HepG2 (cell line): ENCODE measurements around the gene PYGB. TPM values are rescaled to one million over a fixed set of nuclear protein-coding genes. Genes with fewer than 3 reads are reported as not detected.
A peak's percentile ranks its signal among the peaks of the same experiment; 100 is the strongest.
"Not testable (repeated sequence)": the region's sequence is repeated elsewhere in the genome, so short reads cannot be mapped to it uniquely, and the experiment has no call there.

ENCODE experiments used
- ATAC-seq: fragments of 200-7000 bp; cut with Tn5 transposase; 3 replicates; pipeline ENCODE4 v1.9.1; 2020; ENCODE audit warnings: mild to moderate bottlenecking, moderate library complexity
- BruUV-seq: library from RNA; stranded (reverse); fragments of 400-500 nt; replicated peaks from 2 replicates; lab custom pipeline; 2021; lab: Mats Ljungman, UMichigan
- CTCF ChIA-PET: fragments of 300-600 bp; formaldehyde crosslinking; extraction: SDS; loops from one replicate; lab custom pipeline; 2021; ENCODE audit warnings: low total read pairs, inconsistent platforms, low intra/inter-chr PET ratio; lab: Yijun Ruan, JAX
- POLR2A ChIA-PET: fragments of 350-600 bp; sonication (Branson Sonifier 250); formaldehyde crosslinking; loops from one replicate; lab custom pipeline; 2020; ENCODE audit warnings: antibody characterized with exemption, inconsistent platforms; lab: Yijun Ruan, JAX
- DNase-seq: peaks from one replicate; pipeline ENCODE4 v3.0.0-alpha.2; 2015; ENCODE audit warnings: low spot score
- FAIRE-seq: peaks from 3 replicates; lab custom pipeline; 2011; peaks lifted over from hg19 to GRCh38; lab: Jason Lieb, UNC
- H2AFZ ChIP-seq: one replicate; pipeline ENCODE4 v1.6.1; 2011; ENCODE audit warnings: low read length, inconsistent platforms
- H3K27ac ChIP-seq: fragments of 300-600 bp; 3 replicates; pipeline ENCODE4 v1.8.0; 2011; ENCODE audit warnings: mixed run types, mild to moderate bottlenecking, mixed read lengths, low read length, inconsistent platforms; ENCODE audit not compliant: insufficient read depth; ENCODE audit errors: extremely low read length
- H3K27me3 ChIP-seq, 2 experiments: fragments of 200-600 bp in 1 of 2; 2 replicates in 1 of 2; 3 replicates in 1 of 2; pipeline versions ENCODE4 v1.6.0 to v1.8.0; 2011; ENCODE audit warnings: low read length in 2 of 2, mild to moderate bottlenecking in 2 of 2, moderate library complexity in 2 of 2, inconsistent platforms in 1 of 2; ENCODE audit not compliant: insufficient read depth in 2 of 2, control insufficient read depth in 1 of 2
- H3K36me3 ChIP-seq, 2 experiments: fragments of 200-600 bp in 1 of 2; replicated peaks in 1 of 2; 2 replicates in 1 of 2; 3 replicates in 1 of 2; pipeline versions ENCODE4 v1.5.1 to v1.8.0; 2011; ENCODE audit warnings: low read length in 2 of 2, inconsistent platforms in 1 of 2; ENCODE audit not compliant: insufficient read depth in 2 of 2, control insufficient read depth in 1 of 2
- H3K4me1 ChIP-seq: 2 replicates; pipeline ENCODE4 v1.5.1; 2012; ENCODE audit warnings: low read length, inconsistent platforms; ENCODE audit not compliant: insufficient read depth
- H3K4me2 ChIP-seq: 2 replicates; pipeline ENCODE4 v1.6.0; 2011; ENCODE audit warnings: low read depth, low read length, inconsistent platforms
- H3K4me3 ChIP-seq, 3 experiments: fragments of 200-600 bp in 1 of 3; sonication (generic), shearing (Covaris generic) in 1 of 3; replicated peaks in 1 of 3; 2 replicates each; pipeline ENCODE4 v1.5.1; 2011 to 2016; ENCODE audit warnings: low read length in 3 of 3, inconsistent platforms in 2 of 3, low read depth in 2 of 3, mild to moderate bottlenecking in 2 of 3, control low read depth in 1 of 3, mixed read lengths in 1 of 3; ENCODE audit not compliant: insufficient read depth in 1 of 3
- H3K79me2 ChIP-seq: one replicate; pipeline ENCODE4 v1.6.1; 2011; ENCODE audit warnings: low read length, inconsistent platforms; ENCODE audit not compliant: insufficient read depth
- H3K9ac ChIP-seq: 2 replicates; pipeline ENCODE4 v1.6.0; 2011; ENCODE audit warnings: mild to moderate bottlenecking, low read depth, low read length, inconsistent platforms; ENCODE audit not compliant: insufficient read depth
- H3K9me3 ChIP-seq: 2 replicates; pipeline ENCODE4 v1.5.1; 2012; ENCODE audit warnings: mild to moderate bottlenecking, low read length
- H4K20me1 ChIP-seq: 2 replicates; pipeline ENCODE4 v1.6.0; 2011; ENCODE audit warnings: inconsistent platforms, mild to moderate bottlenecking, low read length, moderate library complexity; ENCODE audit not compliant: insufficient read depth
- CC2D1A ChIP-seq: sonication (generic); formaldehyde crosslinking; IDR thresholded peaks from 2 replicates; pipeline ENCODE4 v1.8.1; 2023; ENCODE audit warnings: mild to moderate bottlenecking, missing genetic modification reagents
- EED ChIP-seq: sonication (generic); formaldehyde crosslinking; IDR thresholded peaks from 2 replicates; pipeline ENCODE4 v1.5.0; 2020; ENCODE audit warnings: mild to moderate bottlenecking, missing genetic modification reagents
- EP300 ChIP-seq, 3 experiments: sonication (generic) in 1 of 3; formaldehyde crosslinking in 1 of 3; IDR thresholded peaks; 2 replicates each; pipeline versions ENCODE4 v1.5.1 to v1.6.1; 2011 to 2020; ENCODE audit warnings: low read depth in 2 of 3, low read length in 2 of 3, borderline replicate concordance in 1 of 3, improper control_type of control experiment in 1 of 3, mild to moderate bottlenecking in 1 of 3, missing genetic modification reagents in 1 of 3, moderate library complexity in 1 of 3
- FOXA1 ChIP-seq, 2 experiments: fragments of 450-650 bp in 1 of 2; sonication (generic) in 1 of 2; formaldehyde crosslinking in 1 of 2; IDR thresholded peaks; 2 replicates each; pipeline versions ENCODE4 v1.4.0 to v1.6.1; 2016 to 2020; ENCODE audit warnings: missing genetic modification reagents in 1 of 2
- NFYB ChIP-seq: sonication (generic); formaldehyde crosslinking; IDR thresholded peaks from 2 replicates; pipeline ENCODE4 v1.4.0; 2020; ENCODE audit warnings: missing genetic modification reagents
- RAD51 ChIP-seq: fragments of 450-650 bp; IDR thresholded peaks from 2 replicates; pipeline ENCODE4 v1.6.1; 2016; ENCODE audit warnings: borderline replicate concordance
- SOX5 ChIP-seq: IDR thresholded peaks from 2 replicates; pipeline ENCODE4 v1.6.1; 2016; ENCODE audit warnings: borderline replicate concordance
- ZNF205 ChIP-seq: IDR thresholded peaks from 2 replicates; pipeline ENCODE4 v1.6.1; 2018; ENCODE audit warnings: missing biosample characterization, missing genetic modification reagents
- ZNF775 ChIP-seq: sonication (generic); formaldehyde crosslinking; IDR thresholded peaks from 2 replicates; pipeline ENCODE4 v1.4.0; 2020; ENCODE audit warnings: missing genetic modification reagents, mild to moderate bottlenecking, moderate library complexity, borderline replicate concordance
- ZNF891 ChIP-seq: sonication (generic); formaldehyde crosslinking; IDR thresholded peaks from 2 replicates; pipeline ENCODE4 v1.5.0; 2020; ENCODE audit warnings: mild to moderate bottlenecking, missing genetic modification reagents
- WGBS: methylation state at CpG from one replicate; pipeline ENCODE4 v1.1.6; 2017; ENCODE audit warnings: low lambda C conversion rate; 5-methylcytosine and 5-hydroxymethylcytosine counted together
- in situ Hi-C: cut with HindIII; loops from 2 replicates; pipeline ENCODE4 v1.10.0; 2017; ENCODE audit warnings: low pct_unique_long_range_greater_than_20kb; ENCODE audit not compliant: extremely low pct_ligation_motif_present
- intact Hi-C: fragments of 100-400 bp; cut with micrococcal nuclease; formaldehyde crosslinking; loops from one replicate; pipeline ENCODE4 v1.10.0; 2022; ENCODE audit not compliant: unreplicated experiment
- polyA plus RNA-seq, 8 experiments: library from polyadenylated mRNA; depleted of rRNA in 3 of 8; stranded (reverse) in 7 of 8; unstranded in 1 of 8; fragments of >200 nt; fragmentation: Illumina TruSeq in 4 of 8; extraction: Trizol in 4 of 8; gene quantifications; 2 replicates each; pipeline versions ENCODE4 v1.2.1 to v1.2.3, GENCODE V29; 2011 to 2016; ENCODE audit warnings: low read depth in 4 of 8, missing spikeins in 1 of 8, mixed read lengths in 1 of 8; ENCODE audit not compliant: insufficient read depth in 1 of 8
- total RNA-seq, 5 experiments: library from RNA; depleted of rRNA; stranded (reverse); fragments of >200 nt; fragmentation: Illumina TruSeq; extraction: Trizol; gene quantifications; 2 replicates each; pipeline ENCODE4 v1.2.3, GENCODE V29; 2016; ENCODE audit warnings: low read depth in 1 of 5
- TF ChIP-seq, protein P1 (sequence below): sonication (generic); formaldehyde crosslinking; IDR thresholded peaks from 2 replicates; pipeline ENCODE4 v1.5.0; 2020; ENCODE audit warnings: mild to moderate bottlenecking, missing genetic modification reagents

The PYGB gene
- total and polyA plus RNA-seq, 2 of the 13 experiments (the other 11 are each of a cell fraction or from before 2014, with no cell fraction given): 24.2 to 86.3 TPM

DNA sequence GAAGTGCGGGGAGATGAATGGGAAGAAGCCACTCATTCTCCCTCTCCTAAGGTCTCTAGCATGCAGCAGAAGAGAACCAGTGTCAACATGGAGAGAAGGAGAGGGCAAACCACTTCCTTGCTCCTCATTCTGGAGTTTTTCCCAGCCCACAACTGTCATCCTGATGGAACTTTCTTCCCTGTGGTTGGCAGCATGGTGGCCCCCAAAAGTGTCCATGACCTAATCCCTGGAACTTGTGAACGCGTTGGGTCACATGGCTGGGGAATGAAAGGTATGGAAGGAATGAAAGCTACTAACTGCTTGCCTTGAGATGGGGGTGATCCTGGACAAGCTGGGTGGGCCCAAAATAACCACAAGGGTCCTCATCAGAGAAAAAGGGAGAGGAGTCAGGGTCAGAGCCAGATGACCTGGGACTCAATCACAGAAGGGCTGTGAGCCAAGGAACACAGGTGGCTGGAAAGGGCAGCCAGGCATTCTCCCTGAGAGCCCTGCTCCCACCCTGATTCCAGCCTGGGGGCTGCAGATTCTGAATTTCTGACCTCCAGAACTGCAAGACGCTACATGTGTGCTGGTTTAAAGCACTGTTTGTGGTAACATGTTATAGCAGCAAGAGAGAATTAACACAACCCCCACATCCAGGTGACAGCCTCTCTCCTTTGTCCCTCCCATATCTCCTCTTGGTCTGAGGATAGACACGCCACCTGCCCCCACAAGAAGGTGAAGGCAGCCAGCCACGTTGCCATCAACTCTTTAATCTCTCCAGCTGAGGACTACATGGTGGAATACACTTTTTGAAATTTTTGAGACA lies 63.2 kb downstream of the PYGB start (continued):
- peak in 1 of 2 experiments; percentile 30; a peak in 1 of 4 replicates for TF ChIP-seq EP300 (IDR thresholded peaks at IDR 0.05; ENCODE audit: low read depth in 2 of 2, low read length in 2 of 2)
- no peak for TF ChIP-seq EP300 (CRISPR knock-in tag; IDR thresholded peaks at IDR 0.05; ENCODE audit: borderline replicate concordance)
- no peak for TF ChIP-seq ZNF205
- TF ChIP-seq, protein P1, sequence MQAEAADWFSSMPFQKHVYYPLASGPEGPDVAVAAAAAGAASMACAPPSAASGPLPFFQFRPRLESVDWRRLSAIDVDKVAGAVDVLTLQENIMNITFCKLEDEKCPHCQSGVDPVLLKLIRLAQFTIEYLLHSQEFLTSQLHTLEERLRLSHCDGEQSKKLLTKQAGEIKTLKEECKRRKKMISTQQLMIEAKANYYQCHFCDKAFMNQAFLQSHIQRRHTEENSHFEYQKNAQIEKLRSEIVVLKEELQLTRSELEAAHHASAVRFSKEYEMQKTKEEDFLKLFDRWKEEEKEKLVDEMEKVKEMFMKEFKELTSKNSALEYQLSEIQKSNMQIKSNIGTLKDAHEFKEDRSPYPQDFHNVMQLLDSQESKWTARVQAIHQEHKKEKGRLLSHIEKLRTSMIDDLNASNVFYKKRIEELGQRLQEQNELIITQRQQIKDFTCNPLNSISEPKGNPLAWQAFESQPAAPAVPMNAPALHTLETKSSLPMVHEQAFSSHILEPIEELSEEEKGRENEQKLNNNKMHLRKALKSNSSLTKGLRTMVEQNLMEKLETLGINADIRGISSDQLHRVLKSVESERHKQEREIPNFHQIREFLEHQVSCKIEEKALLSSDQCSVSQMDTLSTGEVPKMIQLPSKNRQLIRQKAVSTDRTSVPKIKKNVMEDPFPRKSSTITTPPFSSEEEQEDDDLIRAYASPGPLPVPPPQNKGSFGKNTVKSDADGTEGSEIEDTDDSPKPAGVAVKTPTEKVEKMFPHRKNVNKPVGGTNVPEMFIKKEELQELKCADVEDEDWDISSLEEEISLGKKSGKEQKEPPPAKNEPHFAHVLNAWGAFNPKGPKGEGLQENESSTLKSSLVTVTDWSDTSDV (CRISPR knock-in tag): no peak
- TF ChIP-seq CC2D1A: 0 out of 2 replicates have a peak, but pooled peaks have one; percentile 54
- no peak for TF ChIP-seq SOX5 (CRISPR knock-in tag)
- TF ChIP-seq ZNF891 (CRISPR knock-in tag): no peak
- no peak for TF ChIP-seq RAD51
- 0 out of 2 replicates have a peak, but pooled peaks have one; percentile 10 for TF ChIP-seq NFYB
- 0 out of 2 replicates have a peak, but pooled peaks have one; percentile 7 for TF ChIP-seq ZNF775 (CRISPR knock-in tag)
- 0 out of 2 replicates have a peak, but pooled peaks have one; percentile 42 for TF ChIP-seq EED (CRISPR knock-in tag)
- TF ChIP-seq FOXA1 (IDR thresholded peaks at IDR 0.05): no peak
- TF ChIP-seq FOXA1 (CRISPR knock-in tag; IDR thresholded peaks at IDR 0.05): peak; percentile 60

DNA sequence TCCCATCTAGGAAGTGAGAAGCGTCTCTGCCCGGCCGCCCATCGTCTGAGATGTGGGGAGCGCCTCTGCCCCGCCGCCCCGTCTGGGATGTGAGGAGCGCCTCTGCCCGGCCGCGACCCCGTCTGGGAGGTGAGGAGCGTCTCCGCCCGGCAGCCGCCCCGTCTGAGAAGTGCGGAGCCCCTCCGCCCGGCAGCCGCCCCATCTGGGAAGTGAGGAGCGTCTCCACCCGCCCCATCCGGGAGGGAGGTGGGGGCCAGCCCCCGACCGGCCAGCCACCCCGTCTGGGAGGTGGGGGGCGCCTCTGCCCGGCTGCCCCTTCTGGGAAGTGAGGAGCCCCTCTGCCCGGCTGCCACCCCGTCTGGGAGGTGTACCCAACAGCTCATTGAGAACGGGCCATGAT lies 64.8 kb downstream of the PYGB start:
- peaks cover 41% of the 10 kb centered on the region for H3K4me1 ChIP-seq
- not testable (repeated sequence) for ATAC-seq

More for the DNA sequence above, 64.8 kb downstream of the PYGB start:
- intact Hi-C loops, BruUV-seq, H3K4me2 ChIP-seq, POLR2A ChIA-PET, DNase-seq, H3K9ac ChIP-seq, H3K4me3 ChIP-seq, H3K27ac ChIP-seq, H2AFZ ChIP-seq, H3K79me2 ChIP-seq, H3K27me3 ChIP-seq, FAIRE-seq, CTCF ChIA-PET, H3K9me3 ChIP-seq, H4K20me1 ChIP-seq: not testable (repeated sequence)
- peaks cover 9 to 15% of the 10 kb centered on the region in 2 experiments; a peak in 4 of 5 replicates for H3K36me3 ChIP-seq
- 94% methylated on average over 17 of the region's 33 CpGs for WGBS
- in situ Hi-C loops: loop anchor here (25.0 kb wide), 1 partner anchor 350 kb away; no protein-coding TSS in a partner anchor
